SK-N-SH (cell line): ENCODE measurements around the gene KIFC3. TPM values are rescaled to one million over a fixed set of nuclear protein-coding genes. Genes with fewer than 3 reads are reported as not detected.

Experiments
- CTCF ChIA-PET: fragments of 300-600, 350-600 bp; formaldehyde crosslinking; extraction: SDS; loops from one replicate; lab custom pipeline; 2021; lab: Yijun Ruan, JAX
- POLR2A ChIA-PET: fragments of 350-600 bp; sonication (Branson Sonifier 250); formaldehyde crosslinking; extraction: SDS; loops from one replicate; lab custom pipeline; 2020; ENCODE audit warnings: antibody characterized with exemption, inconsistent platforms; lab: Yijun Ruan, JAX
- DNase-seq: peaks from one replicate; pipeline ENCODE4 v3.0.0; 2012
- H2AFZ ChIP-seq: fragments of 200-600 bp; sonication (generic); 2 replicates; pipeline ENCODE4 v1.8.1; 2016; ENCODE audit warnings: antibody characterized with exemption, mild to moderate bottlenecking, low read depth
- H3F3A ChIP-seq: fragments of 200-600 bp; sonication (generic); replicated peaks from 2 replicates; pipeline ENCODE3; 2016; ENCODE audit warnings: antibody characterized with exemption, mild to moderate bottlenecking; ENCODE audit not compliant: insufficient read depth
- H3K27ac ChIP-seq, 2 experiments: fragments of 200-500 bp in 1 of 2; fragments of 200-600 bp in 1 of 2; sonication (Bioruptor generic) in 1 of 2; sonication (generic), shearing (Covaris generic) in 1 of 2; 2 replicates each; pipeline versions ENCODE4 v1.5.1 to v1.6.1; 2014 to 2016; ENCODE audit warnings: low read depth in 2 of 2, inconsistent platforms in 1 of 2, low read length in 1 of 2, mild to moderate bottlenecking in 1 of 2, mixed read lengths in 1 of 2
- H3K27me3 ChIP-seq: fragments of 200-600 bp; sonication (generic), shearing (Covaris generic); 2 replicates; pipeline ENCODE4 v1.6.1; 2016; ENCODE audit warnings: mixed run types; ENCODE audit not compliant: insufficient read depth
- H3K36me3 ChIP-seq, 2 experiments: fragments of 200-500 bp in 1 of 2; fragments of 200-600 bp in 1 of 2; sonication (Bioruptor generic) in 1 of 2; sonication (generic) in 1 of 2; replicated peaks in 1 of 2; 2 replicates each; pipeline versions ENCODE3 to v1.5.1; 2014 to 2016; ENCODE audit warnings: low read length in 1 of 2, mild to moderate bottlenecking in 1 of 2; ENCODE audit not compliant: insufficient read depth in 2 of 2, control insufficient read depth in 1 of 2
- H3K4me1 ChIP-seq, 2 experiments: fragments of 200-500 bp in 1 of 2; fragments of 200-600 bp in 1 of 2; sonication (Bioruptor generic) in 1 of 2; sonication (generic), shearing (Covaris generic) in 1 of 2; 2 replicates each; pipeline versions ENCODE4 v1.5.1 to v1.6.1; 2014 to 2016; ENCODE audit warnings: low read depth in 1 of 2, low read length in 1 of 2, mixed run types in 1 of 2; ENCODE audit not compliant: insufficient read depth in 2 of 2, control insufficient read depth in 1 of 2
- H3K4me2 ChIP-seq: fragments of 200-600 bp; sonication (generic), shearing (Covaris generic); 2 replicates; pipeline ENCODE4 v1.6.1; 2017; ENCODE audit warnings: mixed run types
- H3K4me3 ChIP-seq, 2 experiments: fragments of 200-500 bp in 1 of 2; fragments of 200-600 bp in 1 of 2; sonication (Bioruptor generic) in 1 of 2; sonication (generic), shearing (Covaris generic) in 1 of 2; 2 replicates each; pipeline versions ENCODE4 v1.5.1 to v1.8.1; 2014 to 2016; ENCODE audit warnings: low read depth in 2 of 2, inconsistent platforms in 1 of 2, low read length in 1 of 2, mild to moderate bottlenecking in 1 of 2, mixed read lengths in 1 of 2, moderate library complexity in 1 of 2
- H3K79me2 ChIP-seq: fragments of 200-600 bp; sonication (generic); 2 replicates; pipeline ENCODE4 v1.8.1; 2017; ENCODE audit warnings: mild to moderate bottlenecking; ENCODE audit not compliant: insufficient read depth
- H3K9ac ChIP-seq: fragments of 200-600 bp; sonication (generic); 2 replicates; pipeline ENCODE4 v1.6.1; 2017; ENCODE audit warnings: mixed run types
- H3K9me2 ChIP-seq: fragments of 200-600 bp; sonication (generic); 2 replicates; pipeline ENCODE4 v1.6.1; 2017; ENCODE audit warnings: mixed run types
- H3K9me3 ChIP-seq: fragments of 200-600 bp; sonication (generic); 2 replicates; pipeline ENCODE4 v1.6.1; 2017; ENCODE audit warnings: mixed run types, mild to moderate bottlenecking, moderate library complexity
- H4K20me1 ChIP-seq: fragments of 200-600 bp; sonication (generic); 2 replicates; pipeline ENCODE4 v1.6.1; 2017; ENCODE audit warnings: mild to moderate bottlenecking, mixed run types; ENCODE audit not compliant: insufficient read depth
- CHD2 ChIP-seq: fragments of 150-350 bp; IDR thresholded peaks from 2 replicates; pipeline ENCODE4 v1.6.1; 2018; ENCODE audit warnings: low read length; ENCODE audit not compliant: partially characterized antibody
- CTCF ChIP-seq: fragments of 200-600 bp; sonication (generic); IDR thresholded peaks from 2 replicates; pipeline ENCODE4 v1.6.1; 2017; ENCODE audit warnings: antibody characterized with exemption, mild to moderate bottlenecking, moderate library complexity
- ELF1 ChIP-seq: IDR thresholded peaks from 2 replicates; pipeline ENCODE4 v1.4.0; 2012
- FOSL2 ChIP-seq: IDR thresholded peaks from 2 replicates; pipeline ENCODE4 v1.4.0; 2012; ENCODE audit warnings: low read depth, mild to moderate bottlenecking, moderate library complexity, borderline replicate concordance
- FOXJ3 ChIP-seq: sonication (generic); formaldehyde crosslinking; IDR thresholded peaks from 2 replicates; pipeline ENCODE4 v1.5.1; 2020; ENCODE audit warnings: mild to moderate bottlenecking, missing genetic modification reagents
- FOXM1 ChIP-seq: IDR thresholded peaks from 2 replicates; pipeline ENCODE4 v1.4.0; 2012; ENCODE audit warnings: low read depth, mild to moderate bottlenecking
- MAX ChIP-seq: IDR thresholded peaks from 2 replicates; pipeline ENCODE4 v1.4.0; 2012; ENCODE audit warnings: low read depth
- MXI1 ChIP-seq: IDR thresholded peaks from 2 replicates; pipeline ENCODE4 v1.6.1; 2012; ENCODE audit warnings: mild to moderate bottlenecking, low read depth, low read length, improper control_type of control experiment
- POLR2AphosphoS5 ChIP-seq: IDR thresholded peaks from 2 replicates; pipeline ENCODE4 v1.6.1; 2012; ENCODE audit warnings: low read depth, low read length
- RCOR1 ChIP-seq: fragments of 150-350 bp; IDR thresholded peaks from 2 replicates; pipeline ENCODE4 v1.6.1; 2017; ENCODE audit warnings: antibody characterized with exemption, low read length
- REST ChIP-seq: IDR thresholded peaks from 2 replicates; pipeline ENCODE4 v1.6.1; 2012; ENCODE audit warnings: mild to moderate bottlenecking, low read depth, low read length, moderate library complexity
- RFX5 ChIP-seq: IDR thresholded peaks from 2 replicates; pipeline ENCODE4 v1.6.1; 2012; ENCODE audit warnings: mild to moderate bottlenecking, improper control_type of control experiment, low read length
- SIN3A ChIP-seq: IDR thresholded peaks from 2 replicates; pipeline ENCODE4 v1.6.1; 2012; ENCODE audit warnings: low read depth, mild to moderate bottlenecking, low read length, moderate library complexity, borderline replicate concordance
- SMC3 ChIP-seq: IDR thresholded peaks from 2 replicates; pipeline ENCODE4 v1.6.1; 2012; ENCODE audit warnings: low read depth, low read length, improper control_type of control experiment
- TAF1 ChIP-seq: IDR thresholded peaks from 2 replicates; pipeline ENCODE4 v1.6.1; 2012; ENCODE audit warnings: low read depth, mild to moderate bottlenecking, low read length, moderate library complexity, borderline replicate concordance
- TEAD4 ChIP-seq: IDR thresholded peaks from 2 replicates; pipeline ENCODE4 v1.4.0; 2012; ENCODE audit warnings: mild to moderate bottlenecking, borderline replicate concordance; ENCODE audit not compliant: insufficient read depth
- YY1 ChIP-seq: IDR thresholded peaks from 2 replicates; pipeline ENCODE4 v1.4.0; 2012; ENCODE audit warnings: low read depth, mild to moderate bottlenecking
- WGBS: methylation state at CpG from one replicate; pipeline ENCODE4 v1.1.6; 2017; ENCODE audit warnings: low lambda C conversion rate; 5-methylcytosine and 5-hydroxymethylcytosine counted together
- polyA plus RNA-seq, 3 experiments: library from polyadenylated mRNA; depleted of rRNA; stranded (reverse); fragments of >200 nt; gene quantifications; 2 replicates each; pipeline ENCODE4 v1.2.3, GENCODE V29; 2012
- TF ChIP-seq, protein P1 (sequence below): IDR thresholded peaks from 2 replicates; pipeline ENCODE4 v1.4.0; 2012; ENCODE audit warnings: low read depth, borderline replicate concordance
- TF ChIP-seq, protein P2 (sequence below): IDR thresholded peaks from 2 replicates; pipeline ENCODE4 v1.4.0; 2012; ENCODE audit warnings: low read depth, borderline replicate concordance

KIFC3 gene
- polyA plus RNA-seq, 1 of the 3 experiments (the other 2 are of a cell fraction) = 65.4 TPM

DNA sequence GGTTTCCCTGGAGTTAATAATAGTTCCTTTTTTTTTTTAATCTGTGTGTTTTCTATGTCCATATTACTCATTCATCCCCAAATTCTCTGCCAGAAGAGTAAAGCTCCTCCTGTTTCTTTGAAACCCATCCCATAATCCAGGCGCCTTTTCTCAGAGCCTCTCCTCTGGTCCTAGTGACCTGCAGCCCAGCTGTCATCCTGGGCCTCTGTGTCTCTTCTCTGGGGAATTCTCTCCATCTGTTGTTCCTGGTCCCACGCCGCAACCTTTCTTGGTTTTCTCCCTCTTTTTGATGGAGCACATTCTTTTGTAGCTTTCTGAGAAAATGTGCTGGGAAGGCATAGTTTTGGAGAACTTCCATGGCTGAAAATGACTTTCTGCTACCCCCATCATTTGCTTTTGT is 56.5 kb downstream of the KIFC3 start:
- H3K27me3 ChIP-seq = no peaks in the 10 kb centered on the region
- no peaks in the 10 kb centered on the region for H3K9me3 ChIP-seq
- CTCF ChIA-PET = interaction anchor here (2.0 kb wide), 1 partner anchor 11 kb away, joined by 10 read pairs; no protein-coding TSS in a partner anchor
- no peak overlapping the region for H2AFZ ChIP-seq
- H3K4me2 ChIP-seq = no peak overlapping the region
- H3K9ac ChIP-seq = no peak overlapping the region
- H3K9me2 ChIP-seq = no peaks in the 10 kb centered on the region
- DNase-seq = no peak
- TF ChIP-seq SMC3 (no peak), FOXJ3 (CRISPR knock-in tag) (no peak), SIN3A (no peak), REST (no peak), FOSL2 (no peak), TAF1 (no peak), RCOR1 (no peak), FOXM1 (no peak), ELF1 (no peak), MAX (no peak), POLR2AphosphoS5 (no peak), YY1 (no peak), CTCF (no peak), CHD2 (no peak), RFX5 (no peak), TEAD4 (no peak), MXI1 (no peak)
- TF ChIP-seq, protein P1, sequence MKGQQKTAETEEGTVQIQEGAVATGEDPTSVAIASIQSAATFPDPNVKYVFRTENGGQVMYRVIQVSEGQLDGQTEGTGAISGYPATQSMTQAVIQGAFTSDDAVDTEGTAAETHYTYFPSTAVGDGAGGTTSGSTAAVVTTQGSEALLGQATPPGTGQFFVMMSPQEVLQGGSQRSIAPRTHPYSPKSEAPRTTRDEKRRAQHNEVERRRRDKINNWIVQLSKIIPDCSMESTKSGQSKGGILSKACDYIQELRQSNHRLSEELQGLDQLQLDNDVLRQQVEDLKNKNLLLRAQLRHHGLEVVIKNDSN = no peak
- TF ChIP-seq, protein P2, sequence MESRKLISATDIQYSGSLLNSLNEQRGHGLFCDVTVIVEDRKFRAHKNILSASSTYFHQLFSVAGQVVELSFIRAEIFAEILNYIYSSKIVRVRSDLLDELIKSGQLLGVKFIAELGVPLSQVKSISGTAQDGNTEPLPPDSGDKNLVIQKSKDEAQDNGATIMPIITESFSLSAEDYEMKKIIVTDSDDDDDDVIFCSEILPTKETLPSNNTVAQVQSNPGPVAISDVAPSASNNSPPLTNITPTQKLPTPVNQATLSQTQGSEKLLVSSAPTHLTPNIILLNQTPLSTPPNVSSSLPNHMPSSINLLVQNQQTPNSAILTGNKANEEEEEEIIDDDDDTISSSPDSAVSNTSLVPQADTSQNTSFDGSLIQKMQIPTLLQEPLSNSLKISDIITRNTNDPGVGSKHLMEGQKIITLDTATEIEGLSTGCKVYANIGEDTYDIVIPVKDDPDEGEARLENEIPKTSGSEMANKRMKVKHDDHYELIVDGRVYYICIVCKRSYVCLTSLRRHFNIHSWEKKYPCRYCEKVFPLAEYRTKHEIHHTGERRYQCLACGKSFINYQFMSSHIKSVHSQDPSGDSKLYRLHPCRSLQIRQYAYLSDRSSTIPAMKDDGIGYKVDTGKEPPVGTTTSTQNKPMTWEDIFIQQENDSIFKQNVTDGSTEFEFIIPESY = no peak
- no peaks in the 10 kb centered on the region for H3K79me2 ChIP-seq
- H3K4me1 ChIP-seq = no peaks in the 10 kb centered on the region; a peak in 1 of 4 replicates
- peaks cover 3 to 8% of the 10 kb centered on the region in 2 experiments for H3K36me3 ChIP-seq
- POLR2A ChIA-PET = no interaction called here
- no peaks in the 10 kb centered on the region for H3F3A ChIP-seq
- 93% methylated on average over 3 of the region's 3 CpGs for WGBS
- no peak overlapping the region for H3K27ac ChIP-seq
- H3K4me3 ChIP-seq = no peak overlapping the region
- H4K20me1 ChIP-seq = no peaks in the 10 kb centered on the region
